NCI-H2227 treated with DMSO at 0.1 percent for 48 hours (cell line): Measurements from ENCODE around the gene HECTD2.
"Not testable (repeated sequence)": the region's sequence is repeated elsewhere in the genome, so short reads cannot be mapped to it uniquely, and the experiment has no call there.

Source experiments
- DNase-seq: peaks from one replicate; lab custom pipeline; 2025; lab: John Stamatoyannopoulos, UW

HECTD2 gene

DNA sequence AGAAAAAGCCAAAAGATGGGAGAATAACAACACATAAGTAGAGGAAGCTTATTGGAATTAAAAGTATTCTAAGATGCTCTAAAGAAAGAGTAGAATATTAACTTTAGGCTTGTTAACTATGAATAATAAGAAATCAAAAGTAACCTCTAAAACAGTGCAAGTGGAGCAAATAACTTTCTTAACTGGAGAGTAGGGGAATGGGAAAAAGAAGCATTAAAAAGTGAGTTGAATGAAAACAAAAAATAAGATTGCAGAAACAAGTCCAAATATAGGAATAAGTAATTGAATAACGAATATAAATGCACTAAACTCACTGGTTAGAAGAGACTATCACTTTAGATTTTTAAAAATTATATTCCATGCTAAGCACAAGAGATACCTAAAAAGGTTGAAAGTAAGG lies 63.9 kb downstream of the HECTD2 start:
- no peak for DNase-seq

DNA sequence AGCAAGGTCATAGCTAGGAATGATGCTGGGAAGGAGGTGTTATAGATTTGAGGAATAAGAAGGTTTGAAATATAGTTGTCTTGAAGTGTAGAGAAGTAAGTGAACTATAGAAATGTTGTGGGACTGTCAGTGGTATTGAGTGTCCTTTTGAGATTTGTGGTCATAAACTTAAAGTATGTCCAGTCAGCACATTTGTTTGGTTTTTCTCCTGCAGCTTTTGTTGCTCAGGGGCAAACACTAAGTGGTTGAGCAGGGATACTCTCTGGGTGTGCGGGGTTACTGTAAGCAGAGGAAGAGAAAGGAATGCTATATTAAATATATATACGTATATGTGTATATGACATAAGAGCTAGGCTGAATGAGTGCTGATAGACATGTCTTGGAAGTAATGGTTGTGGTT lies 67.1 kb downstream of the HECTD2 start:
- no peak for DNase-seq

DNA sequence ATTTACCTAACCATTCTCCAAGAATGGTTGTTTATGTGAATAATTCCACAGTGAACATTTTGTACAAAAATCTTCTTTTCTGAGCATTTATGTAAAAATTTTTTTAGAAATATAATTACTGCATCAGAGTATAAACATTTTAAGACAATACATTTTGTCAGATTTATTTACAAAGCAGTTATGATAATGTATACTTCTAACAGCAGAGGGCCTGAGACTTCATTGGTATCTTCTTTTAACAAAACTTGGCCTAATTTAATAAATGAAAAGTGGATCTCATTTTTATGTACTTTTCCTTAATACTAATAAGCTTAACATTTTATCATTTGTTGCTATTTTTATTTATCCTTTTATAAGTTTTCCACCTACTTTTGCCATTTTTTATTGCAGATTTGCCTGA lies 69.4 kb downstream of the HECTD2 start:
- no peak for DNase-seq

DNA sequence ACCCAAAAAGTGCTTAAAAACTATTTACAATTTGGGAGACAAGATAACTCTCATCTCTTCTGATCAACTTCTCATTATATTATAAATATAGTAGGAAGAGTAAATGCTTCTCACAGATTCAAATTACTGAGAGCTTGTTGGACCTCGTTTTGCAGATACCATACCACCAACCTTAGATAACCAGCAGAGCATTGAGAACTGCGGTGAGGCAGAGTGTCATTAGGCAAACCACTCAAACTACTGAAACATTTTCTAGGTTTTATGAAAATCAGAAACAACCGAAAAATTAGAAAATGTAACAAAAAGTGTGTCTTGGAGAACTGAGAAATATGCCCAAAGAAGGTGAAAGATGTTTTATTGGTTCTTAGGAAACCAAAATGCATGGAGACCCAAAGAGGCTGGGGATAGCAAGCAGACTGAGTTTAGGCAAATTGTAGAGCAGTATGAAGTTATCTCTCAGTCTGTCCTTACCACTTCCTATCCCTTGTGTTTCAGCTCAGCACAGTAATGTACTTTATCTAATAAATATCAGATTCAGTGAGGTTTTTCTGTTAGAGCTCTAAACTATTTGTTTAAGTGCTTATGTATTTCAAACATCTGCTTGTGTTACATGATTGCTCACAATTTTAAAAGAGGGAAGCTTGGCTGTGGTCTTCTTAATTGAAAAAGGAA lies 77.9 kb downstream of the HECTD2 start:
- no peak for DNase-seq

DNA sequence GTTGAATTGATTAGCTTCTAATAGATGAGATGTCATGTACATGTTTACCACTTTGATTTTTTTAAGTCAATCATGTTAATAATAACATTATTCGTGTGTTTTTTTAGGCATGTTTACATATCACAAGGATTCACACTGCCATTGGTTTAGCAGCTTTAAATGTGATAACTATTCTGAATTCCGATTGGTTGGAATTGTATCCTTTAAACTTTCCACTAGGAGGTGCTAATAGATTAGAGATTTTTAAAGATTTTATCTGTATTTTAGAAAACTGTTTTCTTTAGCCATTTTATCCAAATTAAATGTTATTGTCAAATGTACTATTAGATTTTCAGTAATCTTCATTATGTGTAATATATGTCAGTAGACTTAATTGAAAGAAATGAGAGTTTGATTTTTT lies 83.2 kb downstream of the HECTD2 start:
- peak; percentile 9 for DNase-seq

DNA sequence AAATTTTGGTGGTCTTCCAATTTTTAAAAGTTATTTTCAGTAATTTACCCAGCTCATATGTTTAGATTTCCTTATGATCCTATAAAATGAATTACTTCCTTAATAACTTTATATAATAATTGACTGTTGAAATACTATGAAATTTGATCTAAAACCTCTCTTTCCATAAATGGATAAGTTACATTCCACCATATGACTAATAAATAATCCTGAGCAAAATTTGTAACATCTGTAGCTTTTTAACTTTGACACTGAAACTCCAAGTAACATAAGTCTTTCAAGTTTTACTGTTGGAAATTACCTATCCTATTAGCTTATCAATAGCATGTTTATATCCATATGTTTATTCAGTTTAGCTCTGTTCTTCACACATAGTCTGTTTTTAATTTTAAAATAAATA lies 85.3 kb downstream of the HECTD2 start:
- DNase-seq: no peak

DNA sequence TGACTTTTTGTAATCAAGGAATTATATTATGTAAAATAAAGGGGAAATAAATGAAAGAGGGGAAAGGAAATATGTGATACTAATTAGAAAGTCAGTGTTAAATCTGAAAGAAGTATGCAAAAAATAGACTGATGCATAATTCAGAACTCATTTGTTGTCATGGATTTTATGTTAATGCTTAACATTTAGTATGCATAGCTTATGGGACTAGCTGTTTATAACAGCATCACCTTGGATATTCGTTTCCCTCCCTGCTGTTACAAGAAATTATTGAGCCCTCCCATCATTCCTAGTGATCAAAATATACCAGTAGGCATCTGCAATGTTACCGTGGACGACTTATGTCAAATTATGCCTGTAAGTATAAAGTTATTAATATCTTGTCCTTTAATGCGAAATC lies 85.9 kb downstream of the HECTD2 start:
- DNase-seq: no peak

DNA sequence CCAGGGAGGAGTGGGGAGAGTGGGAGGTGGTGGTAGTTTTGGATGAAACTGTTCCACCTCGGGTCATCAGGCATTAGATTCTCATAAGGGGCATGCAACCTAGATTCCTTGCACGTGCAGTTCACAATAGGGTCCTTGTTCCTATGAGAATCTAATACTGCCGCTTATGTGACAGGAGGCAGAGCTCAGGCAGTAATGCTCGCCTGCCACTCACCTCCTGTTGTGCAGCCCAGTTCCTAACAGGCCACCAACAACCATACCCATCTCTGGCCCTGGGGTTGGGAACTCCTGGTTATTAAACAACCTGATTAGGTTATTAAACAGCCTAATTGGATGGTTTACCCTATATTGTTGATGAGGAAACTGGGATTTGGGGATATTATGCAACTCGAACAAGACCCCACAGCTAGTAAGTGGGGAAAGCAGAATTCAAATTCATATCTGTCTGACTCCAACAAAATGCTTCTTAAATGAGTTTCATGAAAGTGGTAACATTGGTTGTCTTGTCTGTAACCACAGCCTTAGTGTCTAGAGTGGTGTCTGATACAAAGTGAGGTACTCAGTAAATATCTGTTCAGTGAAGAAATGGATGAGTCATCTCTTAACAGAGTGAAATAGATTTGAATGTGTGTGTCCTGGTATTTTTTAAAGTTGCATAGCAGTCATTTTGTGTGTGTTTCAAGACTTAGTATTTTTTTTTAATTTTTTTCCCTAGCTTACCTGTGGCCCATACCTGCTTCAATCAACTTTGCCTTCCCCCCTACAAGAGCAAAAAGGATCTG lies 101.6 kb downstream of the HECTD2 start:
- DNase-seq: no peak

DNA sequence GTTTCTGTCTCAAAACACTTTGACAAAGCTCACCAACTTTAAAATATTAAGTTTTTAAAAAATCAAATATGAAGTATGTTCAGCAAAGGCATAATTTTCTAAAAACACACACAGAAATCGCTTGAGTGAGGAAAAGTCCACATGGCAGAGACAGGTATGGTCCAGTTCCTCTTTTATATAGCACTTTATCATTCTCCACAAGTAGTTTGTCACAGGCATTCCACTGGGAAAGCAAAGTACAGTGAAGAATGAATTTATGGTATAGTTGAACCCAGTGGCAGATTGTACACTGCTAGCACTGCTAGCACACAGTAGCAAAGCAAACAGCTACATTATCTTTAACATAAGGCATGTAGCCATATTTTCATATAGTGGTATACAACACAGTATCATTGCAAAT lies 102.3 kb downstream of the HECTD2 start:
- no peak for DNase-seq

DNA sequence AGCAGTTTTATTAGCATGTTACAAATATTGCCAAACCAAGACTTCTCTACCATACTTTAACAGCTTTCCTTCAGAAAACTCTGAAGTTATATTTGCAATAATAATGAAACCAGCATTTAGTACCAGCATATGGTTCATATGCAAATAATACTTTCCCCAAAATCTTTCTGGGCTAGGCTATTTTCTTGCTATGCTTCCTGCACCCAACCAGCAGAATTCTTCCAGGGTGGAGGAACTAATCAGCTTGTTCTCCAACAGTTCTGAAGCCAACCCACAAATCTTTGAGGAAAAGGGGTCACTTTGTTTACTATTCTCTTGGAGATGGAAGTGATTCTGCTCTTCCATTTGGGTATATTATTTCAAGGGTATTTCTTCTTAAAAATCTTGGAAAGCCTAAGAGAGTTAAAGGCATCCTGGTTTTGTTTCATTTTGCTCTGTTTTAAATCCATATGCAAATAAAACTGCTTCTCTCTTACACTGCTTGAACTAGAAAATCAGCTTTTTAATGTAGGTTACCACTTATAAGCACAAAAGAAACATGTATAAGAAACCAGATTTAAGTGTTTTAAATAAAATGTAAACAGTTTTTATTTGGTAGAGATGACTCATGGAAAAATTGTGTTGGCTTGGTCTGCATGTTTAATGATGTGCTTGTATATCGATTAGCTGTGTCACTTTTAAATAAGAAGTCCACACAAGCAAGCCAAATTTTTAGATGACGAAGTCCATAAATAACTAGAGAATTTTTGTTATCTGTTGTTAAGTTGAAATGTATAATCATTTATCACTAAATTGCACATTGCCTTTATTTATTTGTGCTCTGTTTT lies 103.7 kb downstream of the HECTD2 start:
- no peak for DNase-seq

DNA sequence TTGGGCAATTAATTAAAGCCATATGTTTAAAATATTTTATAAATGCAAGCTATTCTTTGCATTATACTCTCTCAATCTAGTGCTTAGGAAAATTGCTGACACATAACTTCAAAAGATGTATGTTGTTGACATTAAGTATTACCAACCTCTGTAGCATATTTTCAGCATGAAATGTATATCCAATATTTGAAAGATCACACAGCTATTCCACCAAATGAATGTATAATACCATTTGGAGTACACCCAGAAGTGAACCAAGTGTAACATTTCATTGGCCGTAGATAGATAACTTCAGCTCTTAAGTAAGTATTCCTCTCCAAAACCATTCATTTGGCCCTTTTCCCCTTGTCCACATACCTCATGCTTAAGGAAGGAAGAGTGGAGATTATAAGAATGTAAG lies 104.6 kb downstream of the HECTD2 start:
- no peak for DNase-seq

DNA sequence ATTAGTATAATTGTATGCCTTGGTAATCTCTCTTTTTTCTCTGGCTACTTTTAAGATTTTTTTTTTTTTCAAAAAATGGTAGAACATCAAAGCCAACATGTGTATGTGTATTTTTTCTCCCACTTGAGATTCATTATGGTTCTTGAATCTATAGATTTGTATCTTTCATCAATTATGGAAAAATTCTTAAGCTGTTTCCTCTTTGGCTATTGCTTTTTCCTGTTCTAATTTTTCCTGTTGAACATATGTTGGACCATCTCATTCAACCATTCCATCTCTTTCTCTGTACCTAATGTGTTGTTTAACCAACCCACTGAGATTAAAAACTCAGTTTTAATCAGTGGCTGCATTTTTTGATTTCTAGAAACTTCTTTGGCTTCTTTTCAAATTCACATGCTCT lies 107.2 kb downstream of the HECTD2 start:
- no peak for DNase-seq

DNA sequence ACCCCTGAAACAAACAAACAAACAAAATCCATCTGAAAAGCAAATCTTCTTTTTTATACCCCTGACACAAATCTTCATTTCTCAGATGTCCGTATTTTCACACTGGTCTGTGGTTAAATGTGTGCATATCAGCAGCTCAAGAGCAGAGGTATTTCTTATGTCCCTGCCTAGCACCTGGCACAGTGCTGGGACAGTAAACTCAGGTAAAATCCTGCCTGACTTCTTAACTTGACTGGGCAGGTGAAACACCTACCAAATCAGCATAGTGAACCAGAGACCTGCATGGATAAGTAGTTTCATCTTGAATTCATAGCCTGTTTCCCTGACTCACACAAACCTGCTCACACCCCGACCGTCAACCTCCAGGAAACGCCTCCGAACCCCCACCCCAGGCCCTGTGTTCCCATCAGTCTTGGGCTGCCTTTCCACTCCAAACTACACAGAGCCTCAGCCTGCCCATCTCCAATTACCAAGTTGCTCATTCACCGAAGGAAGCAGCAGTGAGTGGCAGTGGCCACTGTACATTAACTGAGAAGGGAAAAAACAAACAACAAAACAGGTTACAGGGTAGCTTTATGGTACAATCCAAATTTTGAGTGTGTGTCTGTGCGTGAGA lies 109.9 kb downstream of the HECTD2 start:
- DNase-seq: no peak

DNA sequence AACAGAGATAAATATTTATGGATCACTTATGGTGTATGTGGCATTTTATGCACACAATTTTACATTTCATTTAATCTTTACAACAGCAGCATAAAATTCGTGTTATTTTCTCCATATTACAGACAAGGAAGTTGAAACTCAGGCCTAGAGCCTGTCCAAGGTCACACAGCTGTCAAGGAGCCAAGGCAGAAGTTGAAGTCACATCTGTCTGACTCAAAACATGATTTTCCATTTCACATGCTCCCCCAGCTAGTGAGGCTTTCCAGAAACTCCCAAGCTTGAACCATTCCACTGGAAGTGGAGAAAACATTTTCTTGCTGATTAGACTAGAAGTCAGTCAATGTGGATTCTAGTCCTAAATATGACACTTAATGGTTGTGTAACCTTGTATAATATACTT lies 110.5 kb downstream of the HECTD2 start:
- no peak for DNase-seq

DNA sequence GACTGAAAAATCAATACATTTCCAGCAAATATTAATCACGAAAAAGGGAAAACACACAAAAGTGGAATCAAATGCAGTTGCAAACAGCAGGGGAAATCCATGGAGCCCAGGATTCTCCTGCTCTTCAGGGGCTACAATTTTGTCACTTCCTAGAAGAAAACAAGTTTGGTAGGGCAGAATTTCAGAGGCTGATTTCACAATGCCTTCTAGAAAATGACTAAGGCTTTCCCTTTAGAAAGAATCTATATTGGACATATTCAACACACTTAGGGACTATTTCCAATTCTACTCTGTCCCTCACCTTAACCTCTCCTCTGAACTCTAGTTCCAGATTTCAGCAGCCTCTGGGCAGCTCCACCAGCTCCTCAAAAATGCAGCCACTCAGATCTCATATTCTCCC lies 111.3 kb downstream of the HECTD2 start:
- no peak for DNase-seq

DNA sequence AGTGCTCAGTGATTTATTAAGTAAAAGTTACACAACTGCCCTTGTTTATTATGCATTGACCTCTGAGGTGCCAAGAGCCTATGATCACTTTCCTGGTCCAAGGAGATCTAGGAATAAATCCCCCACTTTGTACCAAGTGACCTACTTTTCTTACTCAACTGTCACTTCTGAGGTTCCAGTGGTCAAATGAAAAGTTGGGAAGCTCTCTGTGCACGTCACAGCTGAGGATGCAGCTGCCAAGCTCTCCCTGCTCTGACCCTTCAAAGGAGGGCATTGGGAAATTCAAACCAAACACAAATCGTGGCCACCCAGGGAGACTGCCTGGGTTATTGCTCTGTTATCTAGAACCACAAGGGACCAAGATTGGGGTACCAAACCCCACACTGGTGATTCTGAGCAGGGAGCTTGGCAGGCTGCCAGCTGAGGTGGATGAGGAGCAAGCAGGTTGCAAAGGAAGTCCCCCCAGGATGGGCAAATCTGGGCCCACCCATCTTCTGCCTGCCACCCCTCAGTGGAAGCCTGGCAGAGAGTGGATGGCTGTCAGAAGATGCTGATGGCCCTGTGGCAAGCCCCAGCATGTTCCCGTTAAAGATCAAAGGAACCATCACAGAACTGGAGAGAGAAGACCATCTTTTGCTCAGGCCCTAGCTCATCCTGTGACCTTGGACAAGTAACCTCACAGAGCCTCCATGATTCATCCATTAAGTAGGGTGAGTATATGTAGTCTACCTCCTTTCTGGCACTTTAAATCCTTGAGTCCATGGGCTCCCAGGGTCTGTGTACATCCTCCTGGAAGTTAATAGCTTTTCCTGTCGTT lies 116.0 kb downstream of the HECTD2 start:
- no peak for DNase-seq

DNA sequence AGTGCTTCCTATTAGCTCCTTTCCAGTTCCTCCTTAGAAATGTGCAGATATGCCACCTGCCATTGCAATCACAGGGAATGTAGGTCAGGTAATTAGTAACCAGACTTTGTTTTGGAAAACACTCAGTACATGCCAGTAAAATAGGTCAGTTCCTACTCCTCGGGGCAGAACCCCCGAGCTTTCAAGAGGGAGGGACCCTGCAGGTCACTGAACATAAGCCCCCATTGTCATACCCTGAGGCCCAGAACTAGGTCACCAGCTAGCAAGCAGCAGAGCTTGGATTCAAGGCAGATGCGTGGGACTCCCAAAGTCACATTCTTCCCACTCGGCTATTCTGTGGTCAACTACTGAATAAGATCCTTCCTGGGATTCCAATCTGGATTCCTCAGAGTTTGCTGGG lies 117.9 kb downstream of the HECTD2 start:
- no peak for DNase-seq

DNA sequence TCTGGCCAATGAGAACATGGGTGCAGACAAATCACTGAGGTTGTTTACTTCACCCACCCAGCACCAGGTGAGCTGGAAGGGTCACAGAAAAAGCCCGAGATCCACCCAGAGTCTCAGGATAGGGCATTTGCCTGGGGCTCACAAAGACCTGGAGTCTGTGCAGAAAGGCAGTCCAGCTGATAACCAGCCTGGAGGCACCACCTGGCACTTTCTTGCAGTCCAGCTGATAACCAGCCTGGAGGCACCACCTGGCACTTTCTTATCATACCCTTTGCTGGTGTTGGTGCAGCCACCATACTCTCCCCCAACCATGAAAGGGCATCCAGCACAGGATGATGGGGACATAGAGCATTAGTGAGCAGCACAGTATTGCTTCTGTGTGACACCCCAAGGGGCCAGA lies 118.6 kb downstream of the HECTD2 start:
- DNase-seq: no peak

DNA sequence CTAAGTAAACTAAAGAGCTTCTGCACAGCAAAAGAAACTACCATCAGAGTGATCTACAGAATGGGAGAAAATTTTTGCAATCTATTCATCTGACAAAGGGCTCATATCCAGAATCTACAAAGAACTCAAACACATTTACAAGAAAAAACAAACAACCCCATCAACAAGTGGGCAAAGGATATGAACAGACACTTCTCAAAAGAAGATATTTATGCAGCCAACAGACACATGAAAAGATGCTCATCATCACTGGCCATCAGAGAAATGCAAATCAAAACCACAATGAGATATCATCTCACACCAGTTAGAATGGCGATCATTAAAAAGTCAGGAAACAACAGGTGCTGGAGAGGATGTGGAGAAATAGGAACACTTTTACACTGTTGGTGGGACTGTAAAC lies 124.6 kb downstream of the HECTD2 start:
- DNase-seq: not testable (repeated sequence)

DNA sequence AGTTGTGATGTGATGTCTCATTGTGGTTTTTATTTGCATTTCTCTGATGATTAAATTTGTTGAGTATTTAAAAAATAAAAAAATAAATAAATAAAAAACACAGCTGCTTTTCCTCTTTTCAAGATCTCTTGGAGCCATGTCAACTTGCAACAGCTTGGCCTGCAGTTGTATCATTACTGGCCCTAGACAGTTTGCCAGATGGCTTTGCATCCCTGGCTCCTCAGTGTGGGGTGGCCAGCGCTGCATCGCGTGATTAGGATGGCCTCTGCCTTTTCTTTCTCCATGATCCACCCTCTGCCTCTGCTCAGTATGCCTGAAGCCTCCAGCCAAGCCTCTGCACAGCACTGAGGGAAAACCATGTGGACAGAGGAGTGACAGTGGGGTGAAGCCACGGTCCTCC lies 126.0 kb downstream of the HECTD2 start:
- no peak for DNase-seq

DNA sequence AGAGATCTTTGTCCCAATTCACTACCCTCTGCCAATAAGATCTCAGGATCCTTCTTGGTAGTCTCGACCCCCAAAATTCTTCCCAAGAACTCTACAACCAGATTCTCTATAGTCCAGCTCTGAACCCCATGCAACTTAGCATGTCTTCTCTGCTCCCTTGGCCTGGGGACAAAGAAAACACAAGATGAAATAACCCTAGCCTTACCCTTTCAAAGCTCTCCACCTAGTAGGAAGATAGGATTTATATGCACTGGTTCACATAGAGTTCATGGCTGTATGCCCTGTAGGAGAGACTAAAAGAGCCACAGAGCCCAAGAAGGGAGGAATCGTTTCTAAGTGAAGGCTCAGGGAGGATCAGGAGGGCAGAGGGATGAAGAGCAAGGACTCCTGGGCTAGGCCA lies 126.6 kb downstream of the HECTD2 start:
- DNase-seq: no peak
